Measurements from ENCODE around the gene LAMA2.

DNA sequence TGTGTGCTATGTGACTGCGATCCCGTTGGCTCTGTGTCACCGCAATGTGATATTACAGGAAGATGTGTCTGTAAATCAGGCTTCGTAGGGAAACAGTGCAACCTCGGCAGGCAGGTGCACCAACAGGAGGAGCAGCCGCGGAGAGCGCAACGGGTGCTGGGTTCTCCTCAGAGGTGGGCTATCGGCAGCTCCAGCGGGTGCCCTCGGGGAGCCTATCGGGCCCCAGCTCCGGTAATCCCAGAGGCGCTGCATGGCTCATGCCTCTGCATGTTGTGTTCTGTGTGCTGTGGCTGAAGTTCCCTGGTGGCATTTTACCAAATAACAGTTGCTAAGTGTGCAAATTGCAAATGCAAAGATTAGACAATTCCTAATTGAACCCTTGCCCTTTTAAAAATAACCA is 409.9 kb downstream of the LAMA2 start:
- TF ChIP-seq, protein P1, sequence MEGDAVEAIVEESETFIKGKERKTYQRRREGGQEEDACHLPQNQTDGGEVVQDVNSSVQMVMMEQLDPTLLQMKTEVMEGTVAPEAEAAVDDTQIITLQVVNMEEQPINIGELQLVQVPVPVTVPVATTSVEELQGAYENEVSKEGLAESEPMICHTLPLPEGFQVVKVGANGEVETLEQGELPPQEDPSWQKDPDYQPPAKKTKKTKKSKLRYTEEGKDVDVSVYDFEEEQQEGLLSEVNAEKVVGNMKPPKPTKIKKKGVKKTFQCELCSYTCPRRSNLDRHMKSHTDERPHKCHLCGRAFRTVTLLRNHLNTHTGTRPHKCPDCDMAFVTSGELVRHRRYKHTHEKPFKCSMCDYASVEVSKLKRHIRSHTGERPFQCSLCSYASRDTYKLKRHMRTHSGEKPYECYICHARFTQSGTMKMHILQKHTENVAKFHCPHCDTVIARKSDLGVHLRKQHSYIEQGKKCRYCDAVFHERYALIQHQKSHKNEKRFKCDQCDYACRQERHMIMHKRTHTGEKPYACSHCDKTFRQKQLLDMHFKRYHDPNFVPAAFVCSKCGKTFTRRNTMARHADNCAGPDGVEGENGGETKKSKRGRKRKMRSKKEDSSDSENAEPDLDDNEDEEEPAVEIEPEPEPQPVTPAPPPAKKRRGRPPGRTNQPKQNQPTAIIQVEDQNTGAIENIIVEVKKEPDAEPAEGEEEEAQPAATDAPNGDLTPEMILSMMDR (IDR thresholded peaks at IDR 0.05) = no peak
- no peak for TF ChIP-seq POLR2A (IDR thresholded peaks at IDR 0.05)
